ENCODE measurements around the gene STRA6.

The STRA6 gene

GRCh38 chr15:74207652-74208440, 5.3 kb upstream of the STRA6 start:
- H3K4me3 Mint-ChIP-seq: no peak overlapping the region
- H3K9me3 Mint-ChIP-seq: no peaks in the 10 kb centered on the region

GRCh38 chr15:74206801-74207281, 4.3 kb upstream of the STRA6 start:
- Mint-ChIP-seq H3K27me3 (peaks cover 10% of the 10 kb centered on the region), H3K27ac (no peak overlapping the region), H3K36me3 (ENCODE audit: low read depth) (no peaks in the 10 kb centered on the region), H3K9me3 (no peaks in the 10 kb centered on the region), H3K4me1 (ENCODE audit: low read depth) (no peaks in the 10 kb centered on the region), H3K4me3 (no peak overlapping the region)
- intact Hi-C loops (cut with micrococcal nuclease): no loop called here

More at GRCh38 chr15:74207652-74208440, 5.3 kb upstream of the STRA6 start:
- H3K27ac Mint-ChIP-seq: no peak overlapping the region
- no peaks in the 10 kb centered on the region for H3K4me1 Mint-ChIP-seq (ENCODE audit: low read depth)
- intact Hi-C loops (cut with micrococcal nuclease): no loop called here
- H3K27me3 Mint-ChIP-seq: peaks cover 8% of the 10 kb centered on the region
- H3K36me3 Mint-ChIP-seq (ENCODE audit: low read depth): no peaks in the 10 kb centered on the region

GRCh38 chr15:74205582-74205947, 3.0 kb upstream of the STRA6 start:
- no peaks in the 10 kb centered on the region for H3K4me1 Mint-ChIP-seq (ENCODE audit: low read depth)
- H3K36me3 Mint-ChIP-seq (ENCODE audit: low read depth): no peaks in the 10 kb centered on the region
- H3K9me3 Mint-ChIP-seq: no peaks in the 10 kb centered on the region
- no peak overlapping the region for H3K27ac Mint-ChIP-seq
- H3K27me3 Mint-ChIP-seq: peaks cover 10% of the 10 kb centered on the region
- no peak overlapping the region for H3K4me3 Mint-ChIP-seq
- intact Hi-C loops (cut with micrococcal nuclease): no loop called here

GRCh38 chr15:74203914-74204431, 1.4 kb upstream of the STRA6 start:
- intact Hi-C loops (cut with micrococcal nuclease): no loop called here
- H3K9me3 Mint-ChIP-seq: no peaks in the 10 kb centered on the region
- H3K27ac Mint-ChIP-seq: no peak overlapping the region
- no peaks in the 10 kb centered on the region for H3K4me1 Mint-ChIP-seq (ENCODE audit: low read depth)
- H3K27me3 Mint-ChIP-seq: peaks cover 10% of the 10 kb centered on the region
- H3K36me3 Mint-ChIP-seq (ENCODE audit: low read depth): no peaks in the 10 kb centered on the region
- H3K4me3 Mint-ChIP-seq: no peak overlapping the region

GRCh38 chr15:74201710-74202420, 722 bp downstream of the STRA6 start:
- Mint-ChIP-seq H3K27me3 (peaks cover 5% of the 10 kb centered on the region), H3K36me3 (ENCODE audit: low read depth) (no peaks in the 10 kb centered on the region)

GRCh38 chr15:74200871-74201419, 1.6 kb downstream of the STRA6 start:
- no peaks in the 10 kb centered on the region for H3K9me3 Mint-ChIP-seq
- no peaks in the 10 kb centered on the region for H3K36me3 Mint-ChIP-seq (ENCODE audit: low read depth)
- no peak overlapping the region for H3K4me3 Mint-ChIP-seq
- intact Hi-C loops (cut with micrococcal nuclease): no loop called here
- peaks cover 5% of the 10 kb centered on the region for H3K27me3 Mint-ChIP-seq
- no peak overlapping the region for H3K27ac Mint-ChIP-seq
- H3K4me1 Mint-ChIP-seq (ENCODE audit: low read depth): peaks cover 6% of the 10 kb centered on the region

More at GRCh38 chr15:74201710-74202420, 722 bp downstream of the STRA6 start:
- Mint-ChIP-seq H3K4me1 (ENCODE audit: low read depth) (no peaks in the 10 kb centered on the region), H3K9me3 (no peaks in the 10 kb centered on the region), H3K27ac (no peak overlapping the region), H3K4me3 (no peak overlapping the region)
- intact Hi-C loops (cut with micrococcal nuclease): no loop called here

- intact Hi-C loops (cut with micrococcal nuclease): no loop called here
- H3K27ac Mint-ChIP-seq: no peak overlapping the region
- peaks cover 5% of the 10 kb centered on the region for H3K27me3 Mint-ChIP-seq
- no peak overlapping the region for H3K4me3 Mint-ChIP-seq
- H3K36me3 Mint-ChIP-seq (ENCODE audit: low read depth): no peaks in the 10 kb centered on the region
- H3K9me3 Mint-ChIP-seq: no peaks in the 10 kb centered on the region
- peaks cover 9% of the 10 kb centered on the region for H3K4me1 Mint-ChIP-seq (ENCODE audit: low read depth)
These were observed 2.2 kb downstream of the STRA6 start for GRCh38 chr15:74200412-74200815.

GRCh38 chr15:74199297-74199652, 3.3 kb downstream of the STRA6 start:
- intact Hi-C loops (cut with micrococcal nuclease): no loop called here
- Mint-ChIP-seq H3K36me3 (ENCODE audit: low read depth) (no peaks in the 10 kb centered on the region), H3K4me1 (ENCODE audit: low read depth) (peaks cover 17% of the 10 kb centered on the region), H3K9me3 (no peaks in the 10 kb centered on the region), H3K4me3 (no peak overlapping the region), H3K27ac (no peak overlapping the region), H3K27me3 (peaks cover 5% of the 10 kb centered on the region)

- H3K9me3 Mint-ChIP-seq: no peaks in the 10 kb centered on the region
- H3K27ac Mint-ChIP-seq: no peak overlapping the region
- intact Hi-C loops (cut with micrococcal nuclease): no loop called here
- H3K27me3 Mint-ChIP-seq: peaks cover 3% of the 10 kb centered on the region
- no peaks in the 10 kb centered on the region for H3K36me3 Mint-ChIP-seq (ENCODE audit: low read depth)
- no peak overlapping the region for H3K4me3 Mint-ChIP-seq
- peaks cover 22% of the 10 kb centered on the region for H3K4me1 Mint-ChIP-seq (ENCODE audit: low read depth)
These were observed 5.2 kb downstream of the STRA6 start for GRCh38 chr15:74197176-74197965.

- no peak overlapping the region for H3K27ac Mint-ChIP-seq
- H3K4me3 Mint-ChIP-seq: no peak overlapping the region
- peaks cover 3% of the 10 kb centered on the region for H3K27me3 Mint-ChIP-seq
- intact Hi-C loops (cut with micrococcal nuclease): no loop called here
- H3K4me1 Mint-ChIP-seq (ENCODE audit: low read depth): peaks cover 22% of the 10 kb centered on the region
- H3K36me3 Mint-ChIP-seq (ENCODE audit: low read depth): no peaks in the 10 kb centered on the region
- no peaks in the 10 kb centered on the region for H3K9me3 Mint-ChIP-seq
These were observed 6.4 kb downstream of the STRA6 start for GRCh38 chr15:74196175-74196574.

GRCh38 chr15:74194572-74195559, 7.7 kb downstream of the STRA6 start:
- intact Hi-C loops (cut with micrococcal nuclease): no loop called here
- H3K27ac Mint-ChIP-seq: no peak overlapping the region
- H3K4me3 Mint-ChIP-seq: no peak overlapping the region
- H3K36me3 Mint-ChIP-seq (ENCODE audit: low read depth): no peaks in the 10 kb centered on the region
- H3K27me3 Mint-ChIP-seq: peaks cover 3% of the 10 kb centered on the region
- peaks cover 22% of the 10 kb centered on the region for H3K4me1 Mint-ChIP-seq (ENCODE audit: low read depth)
- H3K9me3 Mint-ChIP-seq: no peaks in the 10 kb centered on the region

- peaks cover 3% of the 10 kb centered on the region for H3K27me3 Mint-ChIP-seq
- H3K36me3 Mint-ChIP-seq (ENCODE audit: low read depth): no peaks in the 10 kb centered on the region
- intact Hi-C loops (cut with micrococcal nuclease): no loop called here
- no peaks in the 10 kb centered on the region for H3K9me3 Mint-ChIP-seq
- no peak overlapping the region for H3K27ac Mint-ChIP-seq
- no peak overlapping the region for H3K4me3 Mint-ChIP-seq
- peaks cover 22% of the 10 kb centered on the region for H3K4me1 Mint-ChIP-seq (ENCODE audit: low read depth)
These were observed 8.7 kb downstream of the STRA6 start for GRCh38 chr15:74193905-74194304.

GRCh38 chr15:74193299-74193718, 9.3 kb downstream of the STRA6 start:
- Mint-ChIP-seq H3K36me3 (ENCODE audit: low read depth) (no peaks in the 10 kb centered on the region), H3K27ac (no peak overlapping the region), H3K27me3 (peaks cover 3% of the 10 kb centered on the region), H3K4me1 (ENCODE audit: low read depth) (peaks cover 22% of the 10 kb centered on the region), H3K4me3 (no peak overlapping the region), H3K9me3 (no peaks in the 10 kb centered on the region)
- intact Hi-C loops (cut with micrococcal nuclease): no loop called here

Measured in dendritic cell treated with granulocyte-macrophage colony-stimulating factor and Interleukin-4, amounts not matched to agents 40 ng/mL and 50 ng/mL, for 4 days (primary cell).